ENCODE data around the gene LDLRAD3. TPM values are rescaled to one million over a fixed set of nuclear protein-coding genes. Genes with fewer than 3 reads are reported as not detected.

Gene LDLRAD3
- polyA plus RNA-seq, 1 of the 3 experiments (the other 2 are of a cell fraction), result 10.6 TPM

DNA sequence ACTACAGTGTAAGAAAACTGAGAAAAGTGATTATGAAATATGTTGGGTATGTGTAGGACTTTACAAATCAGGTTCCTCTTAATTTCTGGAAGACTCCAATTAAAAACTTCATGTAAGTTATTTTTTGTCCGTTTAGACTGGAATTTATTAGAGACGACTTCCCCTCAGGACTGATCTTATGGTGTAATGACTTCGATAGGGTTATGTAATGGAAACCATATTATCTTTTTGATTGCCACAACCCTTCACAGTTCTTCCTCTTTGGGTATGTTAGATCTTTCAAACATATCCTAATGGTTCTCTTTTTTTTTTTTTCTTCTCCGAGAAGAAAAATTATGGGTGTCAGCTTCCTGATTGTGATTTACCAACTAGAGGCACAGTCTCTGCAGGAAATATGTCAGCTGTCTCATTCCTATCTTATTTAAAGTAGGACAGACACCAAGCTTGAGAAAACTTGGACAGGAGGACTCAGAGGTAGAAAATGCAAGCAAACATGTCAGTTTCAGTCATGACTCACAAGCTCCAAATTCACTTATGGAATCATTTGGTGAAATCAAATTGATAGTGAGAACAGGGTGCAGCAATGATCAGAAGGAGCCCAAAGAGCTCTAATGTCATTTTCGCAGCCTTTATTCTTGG, 11.1 kb upstream of the LDLRAD3 start (continued):
- TF ChIP-seq REST (IDR thresholded peaks at IDR 0.05; ENCODE audit: low read depth, low read length) (no peak), EP300 (IDR thresholded peaks at IDR 0.05; ENCODE audit: borderline replicate concordance in 1 of 2, low read depth in 1 of 2, low read length in 1 of 2) (no peak), JUND (IDR thresholded peaks at IDR 0.05) (no peak), ELF1 (IDR thresholded peaks at IDR 0.05) (no peak), GATA2 (CRISPR knock-in tag; IDR thresholded peaks at IDR 0.05) (no peak), FOXJ3 (CRISPR knock-in tag; IDR thresholded peaks at IDR 0.05) (no peak), MXI1 (IDR thresholded peaks at IDR 0.05; ENCODE audit: low read depth, low read length) (no peak), TCF12 (IDR thresholded peaks at IDR 0.05) (peak; percentile 42), CHD2 (IDR thresholded peaks at IDR 0.05; ENCODE audit: low read length, partially characterized antibody) (no peak)
- TF ChIP-seq, protein P1, sequence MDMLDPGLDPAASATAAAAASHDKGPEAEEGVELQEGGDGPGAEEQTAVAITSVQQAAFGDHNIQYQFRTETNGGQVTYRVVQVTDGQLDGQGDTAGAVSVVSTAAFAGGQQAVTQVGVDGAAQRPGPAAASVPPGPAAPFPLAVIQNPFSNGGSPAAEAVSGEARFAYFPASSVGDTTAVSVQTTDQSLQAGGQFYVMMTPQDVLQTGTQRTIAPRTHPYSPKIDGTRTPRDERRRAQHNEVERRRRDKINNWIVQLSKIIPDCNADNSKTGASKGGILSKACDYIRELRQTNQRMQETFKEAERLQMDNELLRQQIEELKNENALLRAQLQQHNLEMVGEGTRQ (IDR thresholded peaks at IDR 0.05; ENCODE audit: borderline replicate concordance, low read depth, low read length), result no peak

- Histone ChIP-seq H3K4me2 (no peak overlapping the region; the same call in 1 of the 2 replicates), H3K9ac (no peak overlapping the region), H3K27ac (ENCODE audit: low read depth in 2 of 2, low read length in 1 of 2) (no peak overlapping the region; a peak in 1 of 4 replicates), H3K9me3 (no peaks in the 10 kb centered on the region), H4K20me1 (ENCODE audit: insufficient read depth) (no peaks in the 10 kb centered on the region), H3K27me3 (ENCODE audit: insufficient read depth) (no peaks in the 10 kb centered on the region), H2AFZ (ENCODE audit: low read depth) (no peak overlapping the region), H3K79me2 (ENCODE audit: insufficient read depth) (no peaks in the 10 kb centered on the region), H3K36me3 (replicated peaks in 1 of 2; ENCODE audit: control insufficient read depth in 1 of 2, insufficient read depth in 2 of 2, low read length in 1 of 2) (no peaks in the 10 kb centered on the region), H3F3A (replicated peaks; ENCODE audit: insufficient read depth) (no peaks in the 10 kb centered on the region), H3K9me2 (no peaks in the 10 kb centered on the region), H3K4me1 (ENCODE audit: control insufficient read depth in 1 of 2, insufficient read depth in 2 of 2, low read depth in 1 of 2, low read length in 1 of 2) (no peaks in the 10 kb centered on the region; a peak in 1 of 4 replicates), H3K4me3 (ENCODE audit: low read depth in 2 of 2, low read length in 1 of 2) (no peak overlapping the region)
- WGBS (ENCODE audit: low lambda C conversion rate), result 76% methylated on average over 3 of the region's 3 CpGs
- POLR2A ChIA-PET, result no interaction called here
- DNase-seq, result no peak
- TF ChIP-seq TEAD4 (IDR thresholded peaks at IDR 0.05; ENCODE audit: borderline replicate concordance, insufficient read depth) (no peak), REST (IDR thresholded peaks at IDR 0.05; ENCODE audit: low read depth, low read length) (no peak), GATA2 (CRISPR knock-in tag; IDR thresholded peaks at IDR 0.05) (no peak), EP300 (IDR thresholded peaks at IDR 0.05; ENCODE audit: borderline replicate concordance in 1 of 2, low read depth in 1 of 2, low read length in 1 of 2) (no peak), TCF12 (IDR thresholded peaks at IDR 0.05) (no peak), GABPA (IDR thresholded peaks at IDR 0.05; ENCODE audit: low read depth) (no peak), PBX3 (IDR thresholded peaks at IDR 0.05) (no peak), TAF1 (IDR thresholded peaks at IDR 0.05; ENCODE audit: borderline replicate concordance, low read depth, low read length) (no peak), RAD21 (IDR thresholded peaks at IDR 0.05; ENCODE audit: low read length) (no peak), SMC3 (IDR thresholded peaks at IDR 0.05; ENCODE audit: low read depth, low read length) (no peak), ELF1 (IDR thresholded peaks at IDR 0.05) (no peak), MEF2A (IDR thresholded peaks at IDR 0.05; ENCODE audit: borderline replicate concordance, low read depth) (no peak), MAX (IDR thresholded peaks at IDR 0.05; ENCODE audit: low read depth) (no peak)
- TF ChIP-seq, protein P1 (IDR thresholded peaks at IDR 0.05; ENCODE audit: borderline replicate concordance, low read depth, low read length), result no peak
- CTCF ChIA-PET, result no interaction called here
Measured at GRCh38 chr11:35933320-35933871, 10.5 kb upstream of the LDLRAD3 start.

All from SK-N-SH (cell line).